COLO668 (cell line): ENCODE results near the gene MVB12B.
"Not testable (repeated sequence)": the region's sequence is repeated elsewhere in the genome, so short reads cannot be mapped to it uniquely, and the experiment has no call there.

Source experiments
- DNase-seq: peaks from one replicate; lab custom pipeline; 2025; ENCODE audit not compliant: unreplicated experiment; lab: John Stamatoyannopoulos, UW

MVB12B gene

DNA sequence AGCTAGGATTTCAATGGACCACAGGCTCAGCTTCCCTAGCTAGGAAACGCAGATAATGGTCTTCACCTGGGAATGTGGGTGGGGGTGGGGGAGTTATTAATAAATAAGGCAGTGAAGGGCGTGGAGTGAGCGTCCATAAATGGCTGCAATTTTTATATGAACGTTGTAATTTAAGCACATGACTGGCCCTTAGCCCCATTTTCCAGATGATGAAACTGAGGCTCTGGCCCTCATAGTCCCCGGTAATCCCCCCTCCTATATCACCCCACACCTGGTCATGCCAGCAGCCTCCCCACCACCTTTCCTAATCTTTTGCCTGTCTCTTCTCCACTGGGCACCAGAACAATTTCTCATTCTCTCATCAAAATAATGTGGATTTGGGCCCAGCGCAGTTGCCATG is 225.2 kb downstream of the MVB12B start:
- no peak for DNase-seq

DNA sequence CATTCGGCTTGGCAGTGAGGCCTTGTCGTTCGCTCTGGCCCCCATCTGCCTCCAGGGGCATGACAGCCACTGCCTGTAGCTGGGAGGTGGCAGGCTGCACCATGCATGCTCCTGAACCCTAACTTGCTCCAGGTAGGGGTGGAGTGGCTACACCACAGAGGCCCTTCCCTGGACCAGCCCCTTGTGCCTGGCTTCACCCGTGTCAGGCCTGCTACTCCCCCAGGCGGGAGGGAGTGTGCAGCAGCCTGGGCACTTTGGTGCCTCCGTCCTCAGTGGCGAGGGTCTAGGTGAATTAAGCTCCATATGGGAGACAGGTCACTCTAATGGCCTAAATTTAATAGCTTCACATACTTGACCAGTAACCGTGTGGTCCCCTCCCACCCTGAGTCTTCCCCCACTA is 227.7 kb downstream of the MVB12B start:
- DNase-seq: no peak

DNA sequence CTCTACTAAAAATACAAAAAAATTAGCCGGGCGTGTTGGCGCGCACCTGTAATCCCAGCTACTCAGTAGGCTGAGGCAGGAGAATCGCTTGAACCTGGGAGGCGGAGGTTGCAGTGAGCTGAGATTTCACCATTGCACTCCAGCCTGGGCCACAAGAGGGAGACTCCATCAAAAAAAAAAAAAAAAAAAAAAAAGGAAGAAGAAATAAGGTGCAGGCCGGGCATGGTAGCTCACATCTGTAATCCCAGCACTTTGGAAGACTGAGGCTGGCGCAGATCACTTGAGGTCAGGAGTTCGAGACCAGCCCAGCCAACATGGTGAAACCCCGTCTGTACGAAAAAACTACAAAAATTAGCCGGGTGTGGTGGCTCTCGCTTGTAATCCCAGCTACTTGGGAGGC is 228.8 kb downstream of the MVB12B start:
- DNase-seq: not testable (repeated sequence)
